ENCODE results near the gene PRR5L.
"Not testable (repeated sequence)": the region's sequence is repeated elsewhere in the genome, so short reads cannot be mapped to it uniquely, and the experiment has no call there.

Gene PRR5L

DNA sequence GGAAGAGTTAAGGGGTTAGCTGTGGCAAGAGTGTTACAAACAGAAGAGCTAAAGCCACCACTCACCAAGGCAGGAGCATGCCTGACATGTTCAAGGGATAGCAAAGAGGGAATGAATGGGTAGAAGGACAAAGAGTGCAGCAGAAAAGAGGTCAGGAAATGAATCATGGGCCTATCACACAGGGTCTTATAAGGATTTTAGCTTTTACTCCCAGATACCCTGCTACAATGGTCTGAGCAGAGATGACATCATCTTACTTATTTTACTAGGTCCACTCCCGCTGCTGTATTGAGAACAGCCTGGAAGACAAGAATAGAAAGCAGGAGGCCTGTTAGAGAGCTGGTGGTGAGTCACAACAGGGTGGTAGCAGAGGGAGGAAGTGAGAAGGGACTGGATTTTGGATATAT, 204.2 kb downstream of the PRR5L start:
- no peak for DNase-seq (ENCODE audit: low spot score)

DNA sequence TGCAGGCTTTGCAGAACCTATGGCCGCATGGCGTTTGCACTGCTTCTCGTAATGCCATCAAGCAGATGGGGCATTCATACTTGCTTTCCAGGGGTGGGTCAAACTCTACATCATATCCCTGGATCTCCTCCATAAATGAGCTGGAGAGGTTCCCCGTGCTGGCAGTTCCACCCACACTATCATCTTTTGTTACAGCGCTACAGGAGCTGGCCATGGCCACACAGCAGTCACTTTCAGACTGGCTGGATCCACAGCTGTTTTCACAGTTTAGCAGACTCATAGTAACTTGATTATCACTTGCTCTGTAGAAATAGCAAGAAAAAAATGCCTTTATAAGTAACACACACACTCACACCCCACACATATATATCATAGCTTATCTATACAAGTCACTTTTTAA, 205.1 kb downstream of the PRR5L start:
- DNase-seq (ENCODE audit: low spot score): no peak

DNA sequence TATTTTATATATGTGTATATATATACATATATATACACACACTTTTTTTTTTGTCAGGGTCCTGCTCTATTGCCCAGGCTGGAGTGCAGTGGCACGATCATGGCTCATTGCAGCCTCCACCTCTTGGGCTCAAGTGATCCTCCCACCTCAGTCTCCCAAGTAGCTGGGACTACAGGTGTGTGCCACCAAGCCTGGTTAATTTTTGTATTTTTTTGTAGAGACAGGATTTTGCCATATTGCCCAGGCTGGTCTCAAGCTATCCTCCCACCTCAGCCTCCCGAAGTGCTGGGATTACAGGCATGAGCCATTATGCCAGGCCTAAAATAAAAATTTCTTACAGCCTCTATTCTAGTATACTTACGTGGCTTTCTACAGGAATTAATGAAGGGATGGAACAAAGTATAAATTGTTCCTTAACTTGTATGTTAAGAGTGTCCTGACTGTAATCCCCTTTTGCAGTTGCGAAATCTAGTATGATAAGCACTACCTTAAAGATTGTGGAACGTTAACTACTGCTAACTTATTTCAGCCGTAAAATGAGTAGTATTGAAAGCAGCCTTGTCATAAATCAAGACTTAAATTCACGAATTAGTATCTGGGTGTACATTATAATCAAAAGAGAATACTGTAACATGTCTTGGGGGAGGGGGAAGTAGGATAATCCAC, 211.9 kb downstream of the PRR5L start:
- DNase-seq (ENCODE audit: low spot score): no peak

DNA sequence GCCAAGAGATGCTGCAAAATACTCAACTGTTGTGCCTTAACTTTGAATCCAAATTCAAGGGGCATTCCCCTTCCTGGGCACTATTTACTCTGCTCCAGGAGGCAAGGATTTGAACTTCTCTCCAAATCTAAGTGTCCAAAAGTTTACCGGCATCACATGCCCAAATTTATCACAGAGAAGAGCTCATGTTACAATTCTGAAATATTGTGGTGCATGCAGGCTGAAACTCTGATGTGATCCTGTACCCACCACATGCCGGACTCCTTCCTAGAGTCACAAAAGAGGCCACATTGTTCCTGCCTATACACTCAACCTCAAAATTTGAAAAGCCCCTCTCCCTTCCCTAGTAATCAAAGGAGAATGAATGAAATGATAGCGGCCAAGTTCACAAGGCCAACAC, 212.7 kb downstream of the PRR5L start:
- no peak for DNase-seq (ENCODE audit: low spot score)

DNA sequence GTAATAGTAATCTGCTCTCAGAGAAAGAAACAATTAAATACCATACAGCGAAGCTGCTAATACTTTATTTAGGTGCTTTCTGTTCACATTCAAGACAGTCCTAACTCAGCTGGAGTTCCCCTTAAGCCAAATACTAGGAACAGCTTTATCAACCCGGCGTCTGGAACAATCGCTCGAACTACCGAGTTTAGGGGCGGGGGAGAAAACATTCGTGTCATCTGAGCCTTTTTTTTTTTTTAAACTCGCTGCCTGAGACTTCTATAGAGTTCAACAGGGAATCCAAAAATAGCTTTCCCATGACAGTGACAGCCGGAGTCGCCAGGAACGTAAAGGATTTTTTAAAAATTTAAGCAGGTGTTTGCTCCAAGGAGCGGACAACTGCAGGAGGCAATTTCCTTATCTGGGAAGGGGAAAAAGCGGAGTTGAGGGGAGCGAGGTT, 213.1 kb downstream of the PRR5L start:
- peak; percentile 24 for DNase-seq (ENCODE audit: low spot score)

DNA sequence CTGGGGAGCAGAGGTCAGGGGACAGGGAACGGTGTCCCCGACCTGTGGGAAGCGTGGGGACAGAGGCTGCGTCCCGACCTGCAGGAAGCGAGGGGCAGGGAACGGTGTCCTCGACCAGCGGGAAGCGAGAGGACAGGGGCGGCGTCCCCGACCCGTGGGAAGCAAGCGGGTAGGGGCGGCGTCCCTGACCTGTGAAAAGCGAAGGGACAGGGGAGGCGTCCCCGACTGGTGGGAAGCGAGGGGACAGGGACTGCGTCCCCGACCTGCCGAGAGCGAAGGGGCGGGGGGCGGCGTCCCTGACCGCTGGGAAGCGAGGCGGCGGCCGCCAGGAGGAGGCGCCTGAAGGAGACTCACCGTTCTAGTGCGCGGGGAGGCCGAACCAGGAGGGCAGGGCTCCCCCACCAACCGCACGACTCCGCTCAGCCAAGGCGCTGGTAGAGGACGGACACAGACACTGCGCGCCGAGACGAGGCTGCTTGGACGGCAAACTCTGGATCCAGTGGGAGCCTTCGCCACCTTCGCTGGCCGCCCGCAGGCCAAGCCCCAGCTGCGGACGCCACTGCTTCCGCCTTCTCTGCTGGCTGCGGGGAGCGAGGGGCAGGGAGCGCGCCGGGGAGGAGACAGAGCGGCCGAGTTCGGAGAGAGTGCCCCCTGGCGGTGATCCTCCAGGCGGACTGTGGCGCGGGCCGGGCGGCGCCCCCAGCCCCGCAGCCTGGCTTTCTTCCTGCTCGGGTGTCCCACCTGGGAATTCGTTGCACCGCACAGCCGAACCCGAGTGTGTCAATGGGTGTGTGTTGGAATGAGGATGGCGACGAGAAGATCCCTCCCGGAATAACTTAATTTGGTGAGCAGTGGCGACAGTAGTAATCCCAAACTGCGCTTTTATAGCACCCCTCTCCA, 213.9 kb downstream of the PRR5L start, which contains the start of gene TRAF6:
Gene TRAF6 (minus strand): TSS at position 579 of the 900 bp plus-strand sequence. CDS start 8,757 bp downstream, outside the sequence.
- DNase-seq (ENCODE audit: low spot score): peak; percentile 82

DNA sequence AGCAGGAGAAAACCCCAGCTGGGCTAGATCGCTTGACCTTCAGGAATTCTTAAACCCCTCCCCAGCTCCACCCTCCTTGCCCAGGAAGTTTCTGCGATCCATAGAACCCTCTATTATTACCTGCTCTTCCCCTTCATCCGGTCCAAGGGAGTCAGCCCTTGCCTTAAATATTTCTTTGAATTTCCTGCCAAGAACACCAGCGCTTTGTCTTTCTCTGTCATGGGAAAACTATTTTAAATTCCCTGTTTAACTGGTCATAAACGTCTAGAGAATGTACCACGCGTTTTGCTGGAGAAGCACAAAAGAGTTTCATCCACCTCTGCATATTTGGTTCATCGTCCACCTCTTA, 214.5 kb downstream of the PRR5L start:
- DNase-seq (ENCODE audit: low spot score): no peak

DNA sequence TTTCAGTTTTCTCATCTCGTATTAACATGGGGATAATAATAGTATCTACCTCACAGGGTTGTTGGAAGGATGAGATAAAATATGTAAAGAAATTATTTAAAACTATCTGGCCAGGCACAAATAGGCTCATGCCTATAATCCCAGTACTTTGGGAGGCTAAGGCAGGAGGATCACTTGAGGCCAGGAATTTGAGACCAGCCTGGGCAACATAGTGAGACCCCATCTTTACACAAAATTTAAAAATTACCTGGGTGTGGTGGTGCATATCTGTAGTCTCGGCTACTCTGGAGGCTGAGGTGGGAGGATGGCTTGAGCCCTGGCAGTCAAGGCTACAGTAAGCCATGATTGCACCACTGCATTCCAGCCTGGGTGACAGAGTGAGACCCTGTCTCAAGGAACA, 215.0 kb downstream of the PRR5L start:
- DNase-seq (ENCODE audit: low spot score): not testable (repeated sequence)

DNA sequence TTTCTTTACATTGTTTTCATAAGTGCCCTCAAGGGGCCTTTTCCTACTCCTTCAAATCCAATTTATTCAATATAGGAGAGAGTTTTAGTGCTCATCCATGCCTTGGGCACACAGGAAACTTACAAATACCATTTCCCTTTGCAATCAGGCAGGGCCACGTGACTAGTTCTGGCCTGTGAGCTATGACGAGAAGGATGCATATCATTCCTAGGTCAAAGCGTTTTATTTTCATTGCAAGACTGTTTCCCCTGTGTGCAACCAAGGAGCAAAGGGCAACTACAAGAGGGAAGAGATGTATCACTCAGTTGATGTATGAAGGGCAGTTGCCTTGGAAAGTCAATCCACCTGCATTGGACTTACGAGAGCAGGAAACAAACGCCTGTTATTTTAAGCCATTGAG, 215.9 kb downstream of the PRR5L start:
- no peak for DNase-seq (ENCODE audit: low spot score)

DNA sequence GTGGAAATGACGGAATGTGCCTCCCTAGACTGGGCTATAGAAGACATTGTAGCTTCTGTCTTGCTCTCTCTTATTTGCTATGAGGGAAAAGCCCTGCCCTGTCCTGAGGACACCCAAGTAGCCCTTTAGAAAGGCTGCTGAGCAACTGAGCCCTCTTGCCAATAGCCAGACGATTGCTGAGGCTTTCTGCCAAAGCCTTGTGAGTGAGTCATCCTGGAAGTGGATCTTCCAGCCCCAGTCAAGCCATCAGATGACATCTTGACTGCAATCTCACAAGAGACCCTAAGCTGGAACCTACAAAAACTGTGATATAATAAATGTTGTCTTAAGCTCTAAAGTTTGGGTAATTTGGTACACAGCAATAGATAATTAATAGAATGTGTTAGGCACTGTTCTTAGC, 217.9 kb downstream of the PRR5L start:
- DNase-seq (ENCODE audit: low spot score): no peak

Data from putamen (tissue), 1 donor.